ENCODE data around the gene UBE2C. TPM values are rescaled to one million over a fixed set of nuclear protein-coding genes. Genes with fewer than 3 reads are reported as not detected.
"Not testable (repeated sequence)": the region's sequence is repeated elsewhere in the genome, so short reads cannot be mapped to it uniquely, and the experiment has no call there.

Gene UBE2C
- total RNA-seq (23.1 TPM), polyA plus RNA-seq (ENCODE audit: insufficient read depth in 1 of 8, insufficient read length in 8 of 8, low replicate concordance in 1 of 8) (10 to 100 TPM; 31.6 to 50.4 (median 44.8) TPM)
- long read RNA-seq, donor 1, transcript UBE2C-204 (6 exons, 850 nt): major isoform, 13 of 9,252 reads
- long read RNA-seq, donor 1, partial matches to known transcripts: 4,734 of 9,252 reads
- long read RNA-seq, donor 1, other reads (novel, unspliced or antisense): 4,504 of 9,252 reads
- long read RNA-seq, donor 2, partial matches to known transcripts: 0 of 2 reads
- long read RNA-seq, donor 2, other reads (novel, unspliced or antisense): 0 of 2 reads
- long read RNA-seq, donor 3, transcript UBE2C-204 (6 exons, 850 nt): major isoform, 5 of 8 reads
- long read RNA-seq, donor 3, partial matches to known transcripts: 0 of 8 reads
- long read RNA-seq, donor 3, other reads (novel, unspliced or antisense): 0 of 8 reads
- long read RNA-seq, donor 4, transcript UBE2C-204 (6 exons, 850 nt): major isoform, 11 of 13 reads
- long read RNA-seq, donor 4, partial matches to known transcripts: 0 of 13 reads
- long read RNA-seq, donor 4, other reads (novel, unspliced or antisense): 0 of 13 reads
- long read RNA-seq, donor 5, transcript UBE2C-204 (6 exons, 850 nt): major isoform, 42 of 52 reads
- long read RNA-seq, donor 5, partial matches to known transcripts: 0 of 52 reads
- long read RNA-seq, donor 5, other reads (novel, unspliced or antisense): 5 of 52 reads
- long read RNA-seq, donor 6, transcript UBE2C-204 (6 exons, 850 nt): major isoform, 24 of 25 reads
- long read RNA-seq, donor 6, partial matches to known transcripts: 0 of 25 reads
- long read RNA-seq, donor 6, other reads (novel, unspliced or antisense): 0 of 25 reads
- long read RNA-seq, donor 7, transcript UBE2C-204 (6 exons, 850 nt): major isoform, 29 of 40 reads
- long read RNA-seq, donor 7, partial matches to known transcripts: 6 of 40 reads
- long read RNA-seq, donor 7, other reads (novel, unspliced or antisense): 0 of 40 reads
- long read RNA-seq, donor 8, transcript UBE2C-204 (6 exons, 850 nt): major isoform, 17 of 20 reads
- long read RNA-seq, donor 8, partial matches to known transcripts: 0 of 20 reads
- long read RNA-seq, donor 8, other reads (novel, unspliced or antisense): 0 of 20 reads
- long read RNA-seq, donor 9, transcript UBE2C-204 (6 exons, 850 nt): major isoform, 12 of 13 reads
- long read RNA-seq, donor 9, partial matches to known transcripts: 0 of 13 reads
- long read RNA-seq, donor 9, other reads (novel, unspliced or antisense): 0 of 13 reads
- long read RNA-seq, donor 10, transcript UBE2C-204 (6 exons, 850 nt): major isoform, 33 of 33 reads
- long read RNA-seq, donor 10, partial matches to known transcripts: 0 of 33 reads
- long read RNA-seq, donor 10, other reads (novel, unspliced or antisense): 0 of 33 reads
- long read RNA-seq, donor 11, transcript UBE2C-204 (6 exons, 850 nt): major isoform, 8 of 9 reads
- long read RNA-seq, donor 11, partial matches to known transcripts: 0 of 9 reads
- long read RNA-seq, donor 11, other reads (novel, unspliced or antisense): 0 of 9 reads

- peaks cover 58% of the 10 kb centered on the region for H3K36me3 ChIP-seq (ENCODE audit: control insufficient read depth, insufficient read depth, low read length)
- WGBS (ENCODE audit: insufficient coverage): under 1% methylated on average over 65 of the region's 65 CpGs
Measured at GRCh38 chr20:45812157-45813005, at the start of gene UBE2C. UBE2C (plus strand) TSS chr20:45812644; CDS start chr20:45812696, 52 bp downstream.

GRCh38 chr20:45764618-45765282, 47.7 kb upstream of the UBE2C start:
- 68% methylated on average over 6 of the region's 13 CpGs for WGBS (ENCODE audit: insufficient coverage)
- not testable (repeated sequence) for H3K9me3 ChIP-seq (replicated peaks; ENCODE audit: control insufficient read depth, low read depth, low read length); H3K4me3 ChIP-seq (ENCODE audit: low read length); DNase-seq; H3K27me3 ChIP-seq (ENCODE audit: control insufficient read depth, insufficient read depth, low read length); H3K36me3 ChIP-seq (ENCODE audit: control insufficient read depth, insufficient read depth, low read length); H3K27ac ChIP-seq (ENCODE audit: low read length); H3K4me1 ChIP-seq (ENCODE audit: control insufficient read depth, insufficient read depth, low read length)

More at GRCh38 chr20:45812157-45813005, at the start of gene UBE2C:
- Histone ChIP-seq H3K4me1 (ENCODE audit: control insufficient read depth, insufficient read depth, low read length) (peaks cover 25% of the 10 kb centered on the region), H3K27me3 (ENCODE audit: control insufficient read depth, insufficient read depth, low read length) (no peaks in the 10 kb centered on the region), H3K27ac (ENCODE audit: low read length) (peak within 1 kb of the TSS; percentile 87), H3K9me3 (replicated peaks; ENCODE audit: control insufficient read depth, low read depth, low read length) (no peaks in the 10 kb centered on the region), H3K4me3 (ENCODE audit: low read length) (peak within 1 kb of the TSS; percentile 79)
- peak; percentile 100 for DNase-seq

- Histone ChIP-seq H3K9me3 (replicated peaks; ENCODE audit: control insufficient read depth, low read depth, low read length) (no peaks in the 10 kb centered on the region), H3K4me1 (ENCODE audit: control insufficient read depth, insufficient read depth, low read length) (no peaks in the 10 kb centered on the region), H3K4me3 (ENCODE audit: low read length) (no peak overlapping the region), H3K36me3 (ENCODE audit: control insufficient read depth, insufficient read depth, low read length) (no peaks in the 10 kb centered on the region), H3K27me3 (ENCODE audit: control insufficient read depth, insufficient read depth, low read length) (no peaks in the 10 kb centered on the region), H3K27ac (ENCODE audit: low read length) (no peak overlapping the region)
- no CpG with 5 or more reads among the region's 4 CpGs for WGBS (ENCODE audit: insufficient coverage)
- DNase-seq: no peak
Measured at GRCh38 chr20:45765307-45765875, 47.1 kb upstream of the UBE2C start.

- H3K4me1 ChIP-seq (ENCODE audit: control insufficient read depth, insufficient read depth, low read length): no peaks in the 10 kb centered on the region
- no peak for DNase-seq
- no peak overlapping the region for H3K4me3 ChIP-seq (ENCODE audit: low read length)
- no peak overlapping the region for H3K27ac ChIP-seq (ENCODE audit: low read length)
- no peaks in the 10 kb centered on the region for H3K9me3 ChIP-seq (replicated peaks; ENCODE audit: control insufficient read depth, low read depth, low read length)
- H3K36me3 ChIP-seq (ENCODE audit: control insufficient read depth, insufficient read depth, low read length): no peaks in the 10 kb centered on the region
- 31% methylated on average over 2 of the region's 3 CpGs for WGBS (ENCODE audit: insufficient coverage)
- H3K27me3 ChIP-seq (ENCODE audit: control insufficient read depth, insufficient read depth, low read length): no peaks in the 10 kb centered on the region
Measured at GRCh38 chr20:45765980-45766379, 46.5 kb upstream of the UBE2C start.

GRCh38 chr20:45768479-45768878, 44.0 kb upstream of the UBE2C start:
- no peak for DNase-seq
- Histone ChIP-seq H3K27me3 (ENCODE audit: control insufficient read depth, insufficient read depth, low read length) (no peaks in the 10 kb centered on the region), H3K4me3 (ENCODE audit: low read length) (no peak overlapping the region), H3K36me3 (ENCODE audit: control insufficient read depth, insufficient read depth, low read length) (no peaks in the 10 kb centered on the region), H3K27ac (ENCODE audit: low read length) (no peak overlapping the region), H3K9me3 (replicated peaks; ENCODE audit: control insufficient read depth, low read depth, low read length) (no peaks in the 10 kb centered on the region), H3K4me1 (ENCODE audit: control insufficient read depth, insufficient read depth, low read length) (peaks cover 6% of the 10 kb centered on the region)

- no peaks in the 10 kb centered on the region for H3K9me3 ChIP-seq (replicated peaks; ENCODE audit: control insufficient read depth, low read depth, low read length)
- no peak overlapping the region for H3K4me3 ChIP-seq (ENCODE audit: low read length)
- peaks cover 6% of the 10 kb centered on the region for H3K4me1 ChIP-seq (ENCODE audit: control insufficient read depth, insufficient read depth, low read length)
- peak; percentile 89 for DNase-seq
- peaks cover 4% of the 10 kb centered on the region for H3K27me3 ChIP-seq (ENCODE audit: control insufficient read depth, insufficient read depth, low read length)
- peak overlapping the region; percentile 40 for H3K27ac ChIP-seq (ENCODE audit: low read length)
- H3K36me3 ChIP-seq (ENCODE audit: control insufficient read depth, insufficient read depth, low read length): no peaks in the 10 kb centered on the region
- no CpG with 5 or more reads among the region's 5 CpGs for WGBS (ENCODE audit: insufficient coverage)
Measured at GRCh38 chr20:45771182-45771759, 41.2 kb upstream of the UBE2C start.

- Histone ChIP-seq H3K9me3 (replicated peaks; ENCODE audit: control insufficient read depth, low read depth, low read length) (no peaks in the 10 kb centered on the region), H3K4me3 (ENCODE audit: low read length) (no peak overlapping the region), H3K36me3 (ENCODE audit: control insufficient read depth, insufficient read depth, low read length) (no peaks in the 10 kb centered on the region), H3K27ac (ENCODE audit: low read length) (no peak overlapping the region), H3K4me1 (ENCODE audit: control insufficient read depth, insufficient read depth, low read length) (peaks cover 6% of the 10 kb centered on the region), H3K27me3 (ENCODE audit: control insufficient read depth, insufficient read depth, low read length) (peaks cover 4% of the 10 kb centered on the region)
- WGBS (ENCODE audit: insufficient coverage): 60% methylated on average over 1 of the region's 3 CpGs
- DNase-seq: no peak
Measured at GRCh38 chr20:45772693-45773092, 39.8 kb upstream of the UBE2C start.

GRCh38 chr20:45774945-45775344, 37.5 kb upstream of the UBE2C start:
- Histone ChIP-seq H3K27me3 (ENCODE audit: control insufficient read depth, insufficient read depth, low read length) (peaks cover 4% of the 10 kb centered on the region), H3K27ac (ENCODE audit: low read length) (no peak overlapping the region), H3K4me1 (ENCODE audit: control insufficient read depth, insufficient read depth, low read length) (peaks cover 12% of the 10 kb centered on the region), H3K9me3 (replicated peaks; ENCODE audit: control insufficient read depth, low read depth, low read length) (no peaks in the 10 kb centered on the region), H3K4me3 (ENCODE audit: low read length) (no peak overlapping the region), H3K36me3 (ENCODE audit: control insufficient read depth, insufficient read depth, low read length) (no peaks in the 10 kb centered on the region)
- DNase-seq: no peak
- no CpG with 5 or more reads among the region's 2 CpGs for WGBS (ENCODE audit: insufficient coverage)
